ENCODE measurements around the gene PPIAL4G.
A peak's percentile ranks its signal among the peaks of the same experiment; 100 is the strongest.
"Not testable (repeated sequence)": the region's sequence is repeated elsewhere in the genome, so short reads cannot be mapped to it uniquely, and the experiment has no call there.

The PPIAL4G gene

DNA sequence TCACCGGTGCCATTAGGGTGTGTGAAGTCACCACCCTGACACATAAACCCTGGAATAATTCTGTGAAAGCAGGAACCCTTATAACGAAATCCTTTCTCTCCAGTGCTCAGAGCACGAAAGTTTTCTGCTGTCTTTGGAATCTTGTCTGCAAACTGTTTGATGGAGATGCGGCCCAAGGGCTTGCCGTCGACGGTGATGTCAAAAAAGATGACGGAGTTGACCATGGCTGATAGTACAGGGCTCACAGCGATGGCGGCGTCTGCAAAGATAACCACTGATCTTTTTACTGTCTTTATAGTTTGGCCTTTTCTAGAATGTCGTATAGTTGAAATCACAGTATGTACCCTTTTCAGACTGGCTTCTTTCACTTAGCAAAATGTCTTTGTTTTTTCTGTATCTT lies at the start of gene PPIAL4G:
Gene PPIAL4G (minus strand): TSS at position 274 of the 400 bp plus-strand sequence. CDS start 50 bp downstream, at position 224.
- not testable (repeated sequence) for ATAC-seq, DNase-seq

DNA sequence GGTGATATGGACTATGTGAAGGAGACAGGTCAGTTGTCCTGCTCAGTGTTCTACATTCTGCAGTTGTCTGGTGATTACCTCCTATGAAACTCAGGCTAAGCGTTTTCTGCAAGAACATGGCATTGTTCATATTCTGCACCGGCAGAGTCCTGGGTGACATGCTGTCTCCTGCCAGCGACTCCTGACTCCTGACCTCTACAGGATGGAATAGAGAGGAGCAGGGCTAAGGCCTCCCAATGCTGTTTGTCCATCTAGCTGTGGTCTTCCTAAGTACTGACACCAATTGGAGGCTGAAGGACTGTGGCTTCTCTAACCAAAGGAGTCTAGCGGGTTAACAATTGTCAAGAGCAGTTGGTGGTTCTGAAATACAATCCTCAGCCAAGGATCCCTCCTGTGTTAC lies 49.1 kb upstream of the PPIAL4G start:
- DNase-seq, ATAC-seq: not testable (repeated sequence)

DNA sequence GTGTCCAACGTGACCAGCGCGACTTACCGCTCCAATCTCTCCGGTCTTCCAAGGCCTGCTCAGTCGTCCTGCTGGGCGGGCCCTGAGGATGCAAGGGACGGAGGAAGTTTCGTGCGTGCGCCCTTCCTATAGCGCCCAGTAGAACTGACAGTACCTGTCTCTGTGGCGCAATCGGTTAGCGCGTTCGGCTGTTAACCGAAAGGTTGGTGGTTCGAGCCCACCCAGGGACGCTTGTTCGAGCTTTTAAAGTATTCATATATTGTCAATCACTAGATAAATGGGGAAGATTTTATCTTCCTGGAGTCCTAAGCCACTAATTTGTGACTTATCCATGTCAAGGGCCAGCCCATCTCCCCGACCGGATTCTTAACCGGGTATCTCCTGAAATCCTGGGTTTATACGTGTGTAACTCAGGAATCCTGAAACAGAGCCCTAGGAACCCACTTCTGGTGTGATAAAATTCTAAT lies 46.0 kb upstream of the PPIAL4G start:
- ATAC-seq, result not testable (repeated sequence)

DNA sequence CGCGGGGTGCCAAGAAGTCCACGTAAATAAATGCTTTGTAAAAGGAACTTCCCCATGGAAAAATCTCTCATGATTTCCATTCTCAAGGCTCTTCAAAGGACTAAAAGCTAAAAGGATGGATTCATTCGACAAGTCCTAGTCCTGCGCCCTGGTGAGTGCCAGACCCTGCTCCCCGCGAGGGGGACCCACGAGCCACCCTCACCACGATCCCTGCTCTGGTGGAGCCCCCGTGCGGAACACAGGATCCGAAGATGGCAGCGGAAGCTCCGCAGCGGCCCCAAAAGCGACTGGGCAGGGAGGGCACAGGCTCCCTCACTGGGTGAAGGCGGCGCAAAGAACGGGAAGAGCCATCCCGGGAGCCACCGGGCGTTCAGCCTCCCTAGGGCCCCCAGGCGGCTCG lies 45.5 kb upstream of the PPIAL4G start:
- ATAC-seq, DNase-seq: not testable (repeated sequence)

More for the DNA sequence above, 46.0 kb upstream of the PPIAL4G start:
- DNase-seq, result peak; percentile 72

DNA sequence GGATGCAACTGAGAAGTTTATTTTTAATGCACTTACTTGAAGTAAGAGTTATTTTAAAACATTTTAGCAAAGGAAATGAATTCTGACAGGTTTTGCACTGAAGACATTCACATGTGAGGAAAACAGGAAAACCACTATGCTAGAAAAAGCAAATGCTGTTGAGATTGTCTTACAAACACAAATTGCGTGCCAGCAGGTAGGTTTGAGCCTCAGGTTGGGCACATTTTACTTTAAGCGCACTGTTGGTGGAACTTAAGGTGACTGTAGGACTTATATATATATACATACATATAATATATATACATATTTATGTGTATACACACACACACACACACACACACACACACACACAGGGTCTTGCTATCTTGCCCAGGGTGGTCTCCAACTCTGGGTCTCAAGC lies 43.5 kb upstream of the PPIAL4G start:
- peak; percentile 3 for DNase-seq
- not testable (repeated sequence) for ATAC-seq

DNA sequence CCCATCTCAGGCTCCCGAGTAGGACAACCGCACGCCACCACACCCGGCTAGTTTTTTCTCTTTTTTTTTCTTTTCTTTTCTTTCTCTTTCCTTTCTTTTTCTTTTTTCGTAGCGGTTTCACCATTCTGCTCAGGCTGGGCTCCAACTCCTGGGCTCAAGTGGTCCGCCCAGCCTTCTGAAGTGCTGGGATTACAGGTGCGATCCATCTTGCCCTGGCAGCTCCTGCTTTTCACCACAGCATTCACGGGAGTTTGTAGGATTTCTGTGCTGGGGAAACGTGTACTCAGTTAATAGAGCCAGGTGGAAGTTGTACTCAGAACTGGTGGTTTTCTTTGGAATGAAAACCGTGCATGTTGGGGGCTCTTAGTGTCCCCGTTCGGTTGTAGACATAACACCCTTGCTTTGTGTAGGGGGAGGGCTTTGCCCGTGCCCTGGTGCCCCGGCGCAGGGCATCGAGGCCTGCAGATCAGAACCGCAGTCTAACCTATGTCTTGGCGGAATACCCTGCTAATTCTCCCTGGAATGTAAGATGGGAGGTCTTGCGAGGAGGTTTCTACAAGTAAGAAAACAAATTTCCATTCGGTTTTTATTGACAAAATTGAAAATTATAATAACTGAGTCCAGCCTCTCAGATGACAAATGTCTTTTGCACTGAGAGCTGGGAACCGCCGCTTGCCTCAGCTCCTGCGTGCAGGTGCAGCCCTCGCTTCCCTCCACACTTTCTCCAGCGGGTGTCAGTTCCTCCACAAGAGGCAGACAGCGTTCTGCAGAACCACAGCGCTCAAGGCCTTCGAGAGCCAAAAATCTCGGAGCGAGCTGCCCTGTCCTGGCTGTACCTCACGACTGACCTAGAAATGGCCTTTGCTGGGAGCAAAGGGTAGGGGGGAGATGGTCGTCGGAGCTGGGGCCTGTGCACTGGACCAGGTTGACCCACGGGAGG lies 40.4 kb upstream of the PPIAL4G start:
- ATAC-seq, result peak; percentile 5
- DNase-seq, result not testable (repeated sequence)

DNA sequence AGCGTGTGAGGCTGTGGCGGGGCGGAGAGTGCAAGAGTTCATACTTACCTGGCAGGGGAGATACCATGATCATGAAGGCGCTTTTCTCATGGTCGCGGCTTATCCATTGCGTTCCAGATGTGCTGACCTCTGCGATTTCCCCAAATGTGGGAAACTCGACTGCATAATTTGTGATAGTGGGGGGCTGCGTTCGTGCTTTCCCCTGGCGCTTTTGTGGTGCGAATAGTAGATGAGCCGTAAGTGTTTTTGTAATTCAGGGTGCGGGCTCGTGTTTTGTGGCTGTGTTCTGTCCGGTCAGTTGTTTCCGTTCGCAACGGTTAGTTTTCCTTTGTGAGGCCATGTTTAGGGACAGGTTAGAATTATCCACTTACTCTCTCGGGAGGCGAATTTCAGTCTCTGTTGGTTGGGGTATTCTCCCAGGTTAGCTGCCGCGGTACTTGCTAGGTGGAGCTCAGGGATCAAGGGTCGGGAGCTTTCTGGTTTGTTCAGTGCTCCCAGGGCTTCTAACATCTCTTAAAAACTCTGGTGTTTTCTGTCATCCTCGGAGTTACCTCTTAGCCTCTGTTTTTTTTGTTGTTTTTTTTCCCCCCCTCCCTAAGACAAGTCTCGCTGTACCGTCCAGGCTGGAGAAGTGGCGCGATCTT lies 39.6 kb upstream of the PPIAL4G start:
- DNase-seq, result peak; percentile 91

DNA sequence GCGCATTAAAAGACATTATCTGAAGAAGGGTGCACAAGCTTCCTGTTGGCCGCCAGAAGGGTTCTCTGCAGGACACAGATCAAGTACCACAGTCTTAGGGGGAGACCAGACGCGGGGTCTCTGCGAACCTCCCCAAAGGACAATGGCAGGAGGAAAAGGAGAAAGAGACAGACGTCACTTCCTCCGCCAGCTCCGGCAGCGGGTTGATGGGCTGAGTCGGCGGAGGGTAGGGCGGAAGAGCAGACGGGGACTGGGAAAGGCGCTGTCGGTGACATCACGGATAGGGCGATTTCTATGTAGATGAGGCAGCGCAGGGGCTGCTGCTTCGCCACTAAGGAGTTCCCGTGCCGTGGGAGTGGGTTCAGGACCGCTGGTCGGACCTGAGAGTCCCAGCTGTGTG lies 39.0 kb upstream of the PPIAL4G start:
- DNase-seq, result peak; percentile 82

More for the DNA sequence above, 39.6 kb upstream of the PPIAL4G start:
- ATAC-seq, result peak; percentile 91

DNA sequence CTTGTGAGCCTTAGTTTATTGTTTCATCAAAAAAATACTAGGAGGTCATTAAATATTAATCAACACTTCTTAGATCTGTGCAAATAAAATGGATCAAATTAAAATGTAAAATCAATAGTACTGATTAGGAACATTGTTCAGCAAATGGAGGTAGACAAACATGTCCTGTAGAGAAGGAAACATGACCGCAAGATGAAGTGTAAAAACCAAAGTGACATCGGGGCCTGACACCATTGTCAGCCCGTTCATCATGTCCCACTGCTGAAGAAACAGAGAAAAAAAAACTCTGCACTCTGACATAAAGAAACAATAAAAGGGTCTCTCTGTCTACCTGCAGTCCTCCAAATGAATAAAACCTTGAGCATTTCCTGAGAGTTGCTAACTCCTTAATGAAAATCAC lies 31.2 kb upstream of the PPIAL4G start:
- DNase-seq, ATAC-seq: not testable (repeated sequence)

More for the DNA sequence above, 39.0 kb upstream of the PPIAL4G start:
- peak; percentile 61 for ATAC-seq

DNA sequence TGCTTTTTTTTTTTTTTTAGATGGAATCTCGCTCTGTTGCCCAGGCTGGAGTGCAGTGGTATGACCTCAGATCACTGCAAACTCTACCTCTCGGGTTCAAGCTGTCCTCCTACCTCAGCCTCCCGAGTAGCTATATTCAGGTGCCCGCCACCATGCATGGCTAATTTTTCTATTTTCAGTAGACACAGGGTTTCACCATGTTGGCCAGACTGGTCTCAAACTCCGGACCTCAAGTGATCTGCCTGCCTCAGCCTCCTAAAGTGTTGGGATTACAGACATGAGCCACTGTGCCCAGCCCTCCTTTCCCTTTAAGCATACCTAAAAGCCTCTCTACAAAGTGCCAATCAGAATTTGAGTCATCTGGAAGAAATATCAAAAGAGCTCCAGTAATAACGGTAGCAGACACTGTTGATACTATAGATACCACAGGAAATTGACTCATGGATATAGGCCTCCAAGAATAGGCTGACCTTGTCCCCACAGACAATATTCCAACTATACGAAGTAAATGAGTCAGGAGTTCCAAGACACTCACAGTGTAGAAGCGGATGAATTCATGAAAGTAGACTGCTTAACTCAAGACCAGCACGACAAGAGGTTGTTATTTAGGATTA lies 29.6 kb upstream of the PPIAL4G start:
- DNase-seq (peak; percentile 2), ATAC-seq (peak; percentile 94)

DNA sequence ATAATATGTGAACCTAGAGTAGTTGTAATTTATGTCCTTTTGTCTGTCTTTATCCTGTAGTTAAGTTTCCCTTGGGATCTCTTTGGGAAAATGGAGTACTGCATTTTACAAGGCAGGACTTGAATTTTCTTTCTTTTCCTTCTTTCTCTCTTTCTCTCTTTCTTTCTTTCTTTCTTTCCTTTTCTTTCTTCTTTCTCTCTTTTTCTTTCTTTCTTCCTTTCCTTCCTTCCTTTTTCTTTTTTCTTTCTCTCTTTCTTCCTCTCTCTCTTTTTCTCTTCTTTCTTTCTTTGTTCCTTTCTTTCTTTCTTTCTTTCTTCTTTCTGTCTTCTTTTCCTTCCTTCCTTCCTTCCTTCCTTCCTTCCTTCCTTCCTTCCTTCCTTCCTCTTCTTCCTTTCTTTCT lies 10.8 kb upstream of the PPIAL4G start:
- ATAC-seq, DNase-seq: not testable (repeated sequence)

DNA sequence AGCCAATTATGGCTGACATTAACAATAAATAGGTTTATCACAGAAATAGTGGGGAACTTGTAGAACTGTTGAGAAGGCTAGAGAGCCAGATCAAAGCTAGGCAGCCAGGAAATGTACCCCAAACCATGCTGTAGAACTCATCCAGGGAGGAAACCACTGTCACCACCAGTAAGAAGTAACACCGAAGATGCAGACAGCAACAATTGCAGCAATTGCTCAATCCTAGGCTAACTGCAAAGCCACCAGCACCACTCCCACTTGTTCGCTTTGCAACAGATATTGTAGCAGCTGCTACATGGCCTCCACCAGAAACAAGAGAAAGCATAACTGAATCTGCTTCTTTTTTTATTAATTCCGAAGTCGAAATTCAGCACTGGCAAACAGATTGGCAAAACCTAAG lies 2.0 kb downstream of the PPIAL4G start:
- not testable (repeated sequence) for ATAC-seq, DNase-seq

DNA sequence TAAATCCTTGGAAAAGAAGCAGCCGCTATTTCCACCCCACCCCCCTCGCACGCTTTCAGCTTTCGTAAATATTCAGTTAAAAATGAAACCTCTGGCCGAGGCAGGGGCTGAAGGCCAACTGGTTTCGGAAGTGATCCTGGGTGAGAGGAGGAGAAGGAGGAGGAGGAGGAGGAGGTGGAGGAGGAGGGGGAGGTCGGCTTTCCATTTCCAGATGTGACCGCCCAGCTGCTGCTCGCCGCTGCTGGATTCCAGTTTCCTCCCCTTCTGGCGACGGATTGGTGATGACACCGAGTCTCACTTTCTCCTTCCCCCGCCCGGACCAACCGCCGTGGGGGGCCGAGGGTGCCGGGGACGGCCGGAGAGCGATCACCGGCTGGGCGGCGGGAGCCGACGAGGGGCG lies 23.4 kb downstream of the PPIAL4G start:
- ATAC-seq, DNase-seq: not testable (repeated sequence)

DNA sequence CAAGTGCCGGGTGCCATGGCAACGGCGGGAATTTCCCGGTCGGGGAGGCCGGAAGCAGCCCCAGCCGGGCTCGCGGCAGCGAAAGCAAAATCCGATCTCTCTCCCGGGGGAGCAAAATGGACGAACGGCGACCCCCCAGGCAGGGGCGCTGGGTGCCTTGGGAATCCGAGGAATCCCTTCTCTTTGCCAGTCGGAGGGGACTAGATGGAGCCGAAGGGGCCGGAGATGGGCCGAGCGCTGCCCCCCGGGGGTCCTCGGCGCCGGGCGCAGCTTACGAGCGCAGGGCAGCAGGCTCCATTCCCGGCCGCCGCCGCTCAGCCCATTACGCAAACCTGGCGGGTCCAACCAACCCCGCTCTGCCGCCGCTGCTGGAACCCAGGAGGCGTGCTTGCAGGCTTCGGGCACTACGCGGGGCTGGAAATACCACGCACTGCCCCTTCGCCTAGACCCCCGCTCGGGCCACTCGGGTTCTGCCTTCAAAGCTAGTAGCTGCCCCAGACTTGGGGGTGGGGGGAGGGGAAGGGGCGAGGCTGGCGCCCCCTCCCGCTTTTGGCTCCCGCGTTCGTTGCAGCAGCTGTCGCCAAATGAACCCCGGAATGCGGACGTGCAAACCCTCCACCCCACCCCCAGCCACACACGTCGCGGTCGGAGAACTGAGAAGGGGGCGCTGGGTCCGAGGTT lies 24.1 kb downstream of the PPIAL4G start:
- DNase-seq, result peak; percentile 59
- not testable (repeated sequence) for ATAC-seq

DNA sequence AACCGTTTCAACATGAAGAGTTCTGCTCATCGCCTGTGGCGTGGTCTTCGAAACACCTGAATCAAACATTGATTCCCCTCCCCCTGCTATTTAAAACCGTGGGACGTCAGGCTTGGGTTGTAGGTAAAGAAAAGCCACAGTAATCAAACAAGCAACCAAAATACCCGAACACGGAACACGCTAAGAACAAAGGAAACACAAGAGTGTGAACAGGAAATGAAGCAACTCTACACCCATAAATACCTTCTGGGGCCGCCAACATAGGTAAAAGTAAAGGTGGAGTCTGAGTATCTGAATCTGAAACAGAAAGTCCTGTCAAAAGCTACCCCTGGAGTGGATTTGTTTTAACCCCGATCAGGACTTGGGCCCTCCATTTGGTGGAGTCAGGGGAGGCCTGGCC lies 24.7 kb downstream of the PPIAL4G start:
- DNase-seq, result peak; percentile 32
- ATAC-seq, result not testable (repeated sequence)

DNA sequence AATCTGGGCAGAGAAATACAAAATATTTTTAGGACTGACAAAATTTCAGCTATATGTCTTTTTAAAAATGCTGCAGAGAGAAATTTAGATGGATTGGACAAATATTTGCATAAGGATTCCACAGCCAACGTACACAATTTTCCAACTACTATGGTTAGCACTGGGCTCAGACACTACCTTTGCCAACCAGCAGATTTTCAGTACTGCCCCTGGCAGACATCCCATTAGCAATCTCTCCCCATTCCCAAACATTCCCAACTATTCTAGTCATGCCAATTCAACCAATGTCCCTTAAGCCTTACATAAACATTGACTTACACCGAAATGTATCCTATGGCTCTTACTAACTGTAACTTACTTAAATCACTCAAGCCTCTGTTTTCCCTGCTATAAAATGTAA lies 30.3 kb downstream of the PPIAL4G start:
- DNase-seq, ATAC-seq: not testable (repeated sequence)

DNA sequence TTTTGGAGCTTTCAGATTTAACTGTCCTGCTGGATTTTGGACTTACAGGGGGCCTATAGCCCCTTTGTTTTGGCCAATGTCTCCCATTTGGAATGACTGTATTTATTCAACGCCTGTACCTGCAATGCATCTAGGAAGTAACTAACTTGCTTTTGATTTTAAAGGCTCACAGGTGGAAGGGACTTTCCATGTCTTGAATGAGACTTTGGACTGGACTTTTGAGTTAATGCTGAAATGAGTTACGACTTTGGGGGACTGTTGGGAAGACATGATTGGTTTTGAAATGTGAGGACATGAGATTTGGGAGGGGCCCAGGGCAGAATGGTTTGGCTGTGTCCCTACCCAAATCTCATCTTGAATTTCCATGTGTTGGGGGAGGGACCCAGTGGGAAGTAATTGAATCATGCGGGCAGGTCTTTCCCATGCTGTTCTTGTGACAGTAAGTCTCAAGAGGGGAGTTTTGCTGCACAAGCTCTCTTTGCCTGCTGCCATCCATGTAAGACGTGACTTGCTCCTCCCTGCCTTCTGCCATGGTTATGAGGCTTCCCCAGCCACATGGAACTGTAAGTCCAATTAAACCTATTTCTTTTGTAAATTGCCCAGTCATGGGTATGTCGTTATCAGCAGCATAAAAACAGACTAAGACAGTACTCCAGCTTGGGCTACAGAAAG lies 43.3 kb downstream of the PPIAL4G start:
- ATAC-seq, DNase-seq: not testable (repeated sequence)

DNA sequence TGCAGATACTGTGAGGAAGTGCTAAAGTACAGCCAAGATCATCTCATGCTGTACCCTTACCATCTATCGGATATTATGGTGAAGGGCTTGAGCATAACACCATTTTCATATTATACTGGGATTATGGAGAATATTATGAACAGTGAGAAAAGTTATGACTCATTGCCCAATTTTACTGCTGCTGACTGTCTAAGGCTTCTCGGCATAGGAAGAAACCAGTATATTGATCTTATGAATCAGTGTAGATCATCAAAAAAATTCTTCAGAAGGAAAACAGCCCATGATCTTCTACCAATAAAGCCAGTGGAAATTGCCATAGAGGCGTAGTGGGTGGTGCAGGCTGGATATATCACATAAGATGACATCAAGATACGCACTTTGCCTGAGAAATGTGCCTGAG lies 47.7 kb downstream of the PPIAL4G start:
- ATAC-seq (no peak), DNase-seq (no peak)

DNA sequence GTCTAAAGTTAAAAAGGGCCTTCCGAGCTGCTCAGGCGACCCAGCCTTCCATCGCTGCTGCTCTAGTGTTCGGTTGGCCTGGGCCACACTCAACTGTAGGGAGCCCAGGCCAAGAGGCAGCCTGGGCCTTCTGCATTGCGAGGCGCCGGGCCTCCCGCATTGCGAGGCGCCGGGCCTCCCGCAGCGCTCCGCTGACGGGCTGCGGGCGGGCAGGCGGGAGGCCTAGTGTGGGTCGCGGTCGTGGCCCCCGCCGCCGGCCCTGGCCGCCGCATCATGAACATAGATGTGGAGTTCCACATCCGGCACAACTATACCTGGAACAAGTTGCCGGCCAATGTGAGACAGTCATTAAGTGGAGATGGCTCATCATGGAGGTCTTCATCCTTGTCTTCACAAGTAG lies 48.3 kb downstream of the PPIAL4G start:
- ATAC-seq (no peak), DNase-seq (no peak)

DNA sequence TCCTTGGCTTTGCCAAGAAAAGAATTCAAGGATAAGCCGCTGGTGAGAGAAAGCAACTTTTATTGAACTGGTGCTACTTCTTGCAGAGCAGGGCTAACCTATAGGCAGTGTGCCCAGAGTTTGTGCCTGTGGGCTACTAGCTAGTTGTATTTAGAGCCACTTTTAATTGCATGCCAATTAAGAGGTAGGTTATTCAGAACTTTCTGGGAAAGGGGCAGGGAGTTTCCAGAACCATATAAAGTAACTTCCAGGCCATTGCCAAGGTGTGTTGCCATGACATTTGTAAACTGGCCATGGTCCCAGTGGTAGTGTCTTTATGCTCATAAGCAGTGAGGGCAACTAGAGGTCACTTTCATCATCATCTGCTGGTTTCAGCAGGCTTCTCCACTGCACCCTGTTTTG lies 50.2 kb downstream of the PPIAL4G start:
- DNase-seq, ATAC-seq: not testable (repeated sequence)

Data from stimulated activated naive CD8-positive, alpha-beta T cell treated with anti-CD3 and anti-CD28 coated beads, Interleukin-15, Interleukin-2, amounts not matched to agents 100 U/mL and 50 U/mL, for 24 hours (primary cell).